Muscle of back (tissue), 13 donors: ENCODE measurements around the gene ZNF573. TPM values are rescaled to one million over a fixed set of nuclear protein-coding genes. Genes with fewer than 3 reads are reported as not detected.
"Not testable (repeated sequence)": the region's sequence is repeated elsewhere in the genome, so short reads cannot be mapped to it uniquely, and the experiment has no call there.

Experiments used
- DNase-seq, 3 donors: peaks; one replicate each; pipeline versions ENCODE4 v3.0.0 to v3.0.0-alpha.2; 2013
- long read RNA-seq, 9 donors: transcript quantifications; one replicate each; lab custom pipeline, GENCODE V29; 2026
- polyA plus RNA-seq, 10 donors: library from polyadenylated mRNA; unstranded; fragments of 120-200 nt; gene quantifications; one replicate each; pipeline ENCODE4 v1.2.1, GENCODE V29; 2013; ENCODE audit not compliant: insufficient read length in 10 of 10

Gene ZNF573
- polyA plus RNA-seq, result 10 to 100 TPM in 5 of 10 donors, 1 to 10 TPM in 5; 7.2 to 16.2 (median 10.4) TPM
- long read RNA-seq, donor 1, partial matches to known transcripts, result 7 of 7 reads
- long read RNA-seq, donor 1, other reads (novel, unspliced or antisense), result 0 of 7 reads
- long read RNA-seq, donor 2, partial matches to known transcripts, result 8 of 8 reads
- long read RNA-seq, donor 2, other reads (novel, unspliced or antisense), result 0 of 8 reads
- long read RNA-seq, donor 3, result 0 reads
- long read RNA-seq, donor 4, partial matches to known transcripts, result 16 of 16 reads
- long read RNA-seq, donor 4, other reads (novel, unspliced or antisense), result 0 of 16 reads
- long read RNA-seq, donor 5, partial matches to known transcripts, result 8 of 9 reads
- long read RNA-seq, donor 5, other reads (novel, unspliced or antisense), result 0 of 9 reads
- long read RNA-seq, donor 6, partial matches to known transcripts, result 24 of 24 reads
- long read RNA-seq, donor 6, other reads (novel, unspliced or antisense), result 0 of 24 reads
- long read RNA-seq, donor 7, partial matches to known transcripts, result 10 of 10 reads
- long read RNA-seq, donor 7, other reads (novel, unspliced or antisense), result 0 of 10 reads
- long read RNA-seq, donor 8, partial matches to known transcripts, result 10 of 10 reads
- long read RNA-seq, donor 8, other reads (novel, unspliced or antisense), result 0 of 10 reads
- long read RNA-seq, donor 9, result 0 reads

DNA sequence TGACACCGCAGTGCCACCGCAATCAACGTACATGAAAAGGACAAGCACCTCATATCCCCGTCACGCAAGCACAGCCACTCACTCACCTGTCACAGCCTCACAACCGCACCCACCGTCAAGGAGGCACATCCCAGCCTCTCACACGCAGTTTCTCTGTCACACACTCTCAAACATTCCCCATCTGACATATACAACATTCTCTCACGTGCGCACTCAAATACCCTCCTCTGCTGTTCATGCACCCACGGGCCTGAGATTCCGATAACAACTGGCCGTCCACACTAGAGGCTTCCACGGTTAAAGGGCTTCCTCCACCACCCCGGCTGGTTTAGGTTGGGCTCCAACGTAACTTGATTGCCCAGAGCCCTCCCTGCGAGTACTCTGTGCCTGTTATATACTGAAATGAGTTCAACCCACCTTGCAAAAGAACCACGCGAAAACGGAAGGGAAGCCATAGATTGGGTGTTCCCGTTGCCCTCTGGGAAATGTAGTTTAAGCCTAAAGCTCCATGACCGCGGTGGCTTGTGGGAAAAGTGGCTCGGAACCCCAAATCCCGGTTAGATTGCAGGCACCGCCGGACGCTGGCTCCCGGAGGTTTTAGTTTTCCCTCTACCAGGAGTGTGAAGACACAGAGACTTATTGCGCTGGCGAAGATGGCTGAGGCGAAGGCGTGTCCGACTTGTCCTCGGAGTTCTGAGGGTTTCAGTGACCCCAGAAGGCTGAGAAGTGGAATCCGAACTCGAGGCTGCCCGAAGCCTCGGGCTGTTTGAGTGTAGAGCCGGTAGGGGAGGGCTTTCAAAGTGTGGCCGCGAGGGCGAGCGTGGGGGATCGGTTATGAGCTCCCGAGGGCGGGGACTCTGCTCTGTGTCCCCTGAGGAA is at the start of gene ZNF573:
Gene ZNF573, minus strand, starts transcription at position 460 of the 879 bp plus-strand sequence. CDS start 5,857 bp downstream, outside the sequence.
- peak; percentile 91 to 97 (median 92) for DNase-seq

DNA sequence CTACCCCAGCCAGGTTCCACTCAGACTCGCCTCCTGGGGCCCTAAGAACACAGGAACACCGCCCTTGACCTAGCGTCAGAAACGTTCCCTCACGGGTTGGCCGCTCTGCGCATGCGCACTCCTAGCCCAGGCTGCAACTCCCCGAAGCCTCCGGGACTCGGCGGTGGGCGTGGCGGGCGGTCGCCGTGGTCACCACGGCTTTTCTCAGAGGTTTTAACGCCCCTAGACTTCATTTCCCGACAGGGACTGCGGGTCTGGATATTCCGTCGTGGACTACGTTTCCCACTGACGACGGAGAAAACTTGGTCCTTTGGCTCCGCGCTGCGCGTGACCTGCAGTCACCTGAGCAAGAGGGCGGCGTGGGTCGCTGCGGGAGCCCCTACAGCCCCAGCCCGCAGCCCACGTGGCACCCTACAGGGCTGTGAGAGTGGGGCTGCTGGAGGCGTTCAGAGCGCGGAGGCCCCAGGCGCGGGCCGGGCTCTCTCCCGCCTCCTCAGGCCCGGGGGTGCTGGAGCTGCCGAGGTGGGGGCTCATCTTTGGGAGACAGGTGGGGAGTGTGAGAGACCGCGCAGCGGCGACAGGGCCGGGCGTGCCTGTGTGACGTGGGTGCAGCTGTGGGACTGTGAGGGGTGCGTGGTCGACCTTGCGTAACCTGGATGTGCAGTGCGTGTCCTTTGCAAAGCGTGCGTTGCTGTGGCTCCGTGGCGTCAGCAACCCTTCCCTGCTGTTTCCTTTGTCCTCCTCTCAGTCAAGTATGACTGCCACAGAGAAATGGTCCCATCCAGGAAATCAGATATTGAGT is 38.0 kb upstream of the ZNF573 start:
- peak; percentile 62 to 89 (median 87) for DNase-seq

DNA sequence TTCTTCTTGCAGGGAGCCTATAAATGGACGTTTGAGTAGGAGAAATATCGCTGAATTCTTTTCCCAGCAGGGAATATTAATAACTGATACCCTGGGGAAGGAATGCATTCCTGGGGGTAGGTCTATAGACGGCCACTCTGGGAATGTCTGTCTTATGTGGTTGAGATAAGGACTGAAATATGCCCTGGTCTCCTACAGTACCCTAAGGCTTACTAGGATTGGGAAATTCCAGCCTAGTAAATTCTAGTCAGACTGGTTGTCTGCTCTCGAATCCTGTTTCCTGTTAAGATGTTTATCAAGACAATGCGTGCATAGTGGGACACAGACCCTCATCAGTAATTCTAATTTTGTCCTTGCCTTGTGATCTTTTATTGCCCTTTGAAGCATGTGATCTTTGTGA is 36.2 kb upstream of the ZNF573 start:
- DNase-seq, result not testable (repeated sequence)

DNA sequence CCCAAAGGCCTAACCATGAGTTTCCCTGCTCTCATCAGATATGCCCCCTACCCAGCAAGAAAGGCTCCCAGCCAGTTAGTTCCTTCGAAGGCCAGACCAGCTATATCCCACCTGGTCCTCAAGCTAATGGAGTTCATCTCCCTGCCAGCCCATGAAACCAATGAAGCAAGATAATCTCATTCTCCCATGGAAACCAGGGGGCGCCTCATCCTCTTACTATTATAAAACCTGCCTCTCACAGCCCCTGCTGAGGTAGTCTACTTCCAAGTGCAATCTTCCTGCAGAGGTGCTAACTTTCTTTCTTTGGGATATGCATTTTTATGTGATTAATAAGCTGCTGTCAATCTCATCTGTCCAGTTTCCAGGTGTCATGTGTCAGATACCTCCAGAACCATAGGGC is 34.0 kb upstream of the ZNF573 start:
- DNase-seq, result no peak

- DNase-seq, result no peak
Observed at GRCh38 chr19:37809366-37809765, 30.0 kb upstream of the ZNF573 start.

GRCh38 chr19:37803249-37803840 is 24.0 kb upstream of the ZNF573 start:
- no peak for DNase-seq

- DNase-seq, result no peak
Observed at GRCh38 chr19:37790244-37790925, 11.0 kb upstream of the ZNF573 start.

DNA sequence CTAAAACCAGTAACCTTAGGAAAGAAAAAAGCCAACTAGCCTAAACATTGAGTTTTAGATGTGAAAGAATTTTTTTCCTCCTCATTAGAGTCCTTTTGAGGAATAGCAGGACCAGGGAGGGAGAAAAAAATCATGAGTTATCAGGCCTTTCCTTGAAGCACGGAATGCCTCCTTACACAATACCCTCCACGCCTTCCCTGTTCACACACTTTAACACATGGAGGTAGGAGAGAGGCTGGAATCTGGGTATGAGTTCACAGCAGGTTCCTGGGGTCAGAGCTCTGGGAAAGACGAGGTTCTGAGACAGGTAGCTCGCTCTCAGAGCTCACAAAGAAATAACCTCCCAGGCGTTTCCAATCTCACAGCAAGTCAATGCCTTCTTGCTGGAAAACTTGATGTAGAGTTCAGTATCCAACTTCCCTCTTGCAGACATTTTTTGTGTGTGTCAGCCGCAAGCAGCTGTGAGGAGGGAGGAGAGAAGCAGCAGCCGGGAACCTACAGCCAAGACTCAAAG is 716 bp downstream of the ZNF573 start:
- DNase-seq, result peak in 1 of 3 donors; percentile 12

- no peak for DNase-seq
Observed at GRCh38 chr19:37770985-37771384, 8.4 kb downstream of the ZNF573 start.

DNA sequence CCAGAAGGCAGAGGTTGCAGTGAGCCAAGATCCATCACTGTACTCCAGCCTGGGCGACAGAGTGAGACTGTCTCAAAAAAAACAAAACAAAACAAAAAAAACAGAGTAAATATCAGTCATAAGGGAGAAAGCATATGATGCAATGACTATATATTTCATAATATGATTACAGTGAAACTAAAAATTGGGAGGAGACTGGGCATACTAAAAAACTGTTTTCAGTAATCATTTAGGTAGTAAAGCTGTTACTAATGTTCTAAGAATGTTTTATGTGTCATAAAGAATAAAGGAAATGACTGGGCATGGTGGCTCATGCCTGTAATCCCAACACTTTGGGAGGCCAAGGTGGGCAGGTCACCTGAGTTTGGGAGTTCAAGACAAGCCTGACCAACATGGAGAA is 15.9 kb downstream of the ZNF573 start:
- DNase-seq, result no peak

DNA sequence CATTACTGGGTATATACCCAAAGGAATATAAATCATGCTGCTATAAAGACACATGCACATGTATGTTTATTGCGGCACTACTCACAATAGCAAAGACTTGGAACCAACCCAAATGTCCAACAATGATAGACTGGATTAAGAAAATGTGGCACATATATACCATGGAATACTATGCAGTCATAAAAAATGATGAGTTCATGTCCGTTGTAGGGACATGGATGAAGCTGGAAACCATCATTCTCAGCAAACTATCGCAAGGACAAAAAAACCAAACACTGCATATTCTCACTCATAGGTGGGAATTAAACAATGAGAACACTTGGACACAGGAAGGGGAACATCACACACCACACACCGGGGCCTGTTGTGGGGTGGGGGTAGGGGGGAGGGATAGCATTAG is 21.7 kb downstream of the ZNF573 start:
- DNase-seq, result not testable (repeated sequence)

DNA sequence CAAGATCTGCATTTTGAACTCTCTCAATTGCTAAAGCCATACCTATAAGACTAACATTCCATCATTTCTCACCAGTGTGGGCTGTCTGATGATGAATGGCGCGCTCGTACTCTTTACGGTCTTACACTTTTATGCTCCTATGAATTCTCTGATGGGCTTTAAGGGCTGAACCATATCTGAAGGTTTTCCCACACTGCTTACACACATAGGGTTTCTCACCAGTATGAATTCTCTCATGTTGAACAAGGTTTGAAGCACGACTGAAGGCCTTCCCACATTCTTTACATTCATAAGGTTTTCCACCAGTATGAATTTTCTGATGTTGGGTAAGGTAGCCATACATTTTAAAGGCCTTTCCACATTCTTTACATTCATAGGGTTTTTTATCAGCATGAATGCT is 41.0 kb downstream of the ZNF573 start:
- DNase-seq, result no peak

DNA sequence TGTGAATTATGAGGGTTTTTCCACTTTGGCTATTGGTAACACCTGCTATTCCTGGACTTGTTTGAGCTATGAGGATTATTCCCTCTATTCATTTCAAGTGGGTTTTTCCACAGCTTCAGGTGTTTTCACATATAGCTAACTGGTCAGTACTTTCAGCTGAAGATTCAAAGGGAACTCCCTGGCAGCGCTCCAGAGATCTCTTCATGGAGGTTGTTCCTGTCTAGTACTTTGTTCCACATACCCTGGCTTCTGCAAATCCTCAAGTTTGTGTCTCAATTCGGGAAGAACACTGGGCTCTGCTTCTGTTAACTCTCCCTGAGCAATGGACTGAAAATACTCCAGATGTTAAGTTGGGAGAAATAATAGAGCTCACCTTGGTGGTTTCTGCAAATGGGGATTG is 54.2 kb downstream of the ZNF573 start:
- no peak for DNase-seq

- DNase-seq, result no peak
Observed at GRCh38 chr19:37719927-37720265, 59.5 kb downstream of the ZNF573 start.

- DNase-seq, result peak; percentile 88 to 96 (median 94)
Observed at GRCh38 chr19:37719111-37719926, 60.1 kb downstream of the ZNF573 start, which contains the start of gene ZNF607. ZNF607 (minus strand) TSS chr19:37719761; CDS start chr19:37711618, 8,143 bp downstream.

- peak in 1 of 3 donors; percentile 3 for DNase-seq
Observed at GRCh38 chr19:37718304-37718703, 61.1 kb downstream of the ZNF573 start.

DNA sequence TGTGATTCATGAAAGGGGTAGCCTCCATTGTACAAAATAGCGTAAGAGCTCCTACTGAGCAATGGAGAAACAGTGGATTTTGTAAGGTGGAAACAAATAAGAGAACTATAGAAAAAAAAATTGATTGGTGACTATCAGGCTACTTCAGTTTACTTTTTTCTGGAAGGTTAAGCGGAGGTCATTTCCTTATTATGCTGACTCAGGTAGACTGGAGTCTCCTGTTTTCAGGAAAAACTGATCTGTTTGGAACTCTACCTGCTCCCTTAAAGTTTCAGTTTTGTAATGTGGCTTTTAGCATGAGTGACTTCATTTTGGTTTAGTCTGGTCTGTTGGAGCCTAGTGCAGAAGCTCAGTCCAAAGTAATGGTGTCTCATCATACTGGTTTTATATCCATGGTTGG is 63.2 kb downstream of the ZNF573 start:
- no peak for DNase-seq

GRCh38 chr19:37706052-37706605 is 73.3 kb downstream of the ZNF573 start:
- no peak for DNase-seq

- no peak for DNase-seq
Observed at GRCh38 chr19:37699057-37699456, 80.3 kb downstream of the ZNF573 start.
